CD4-positive, alpha-beta memory T cell (primary cell): ENCODE measurements around the gene LHX2. TPM values are rescaled to one million over a fixed set of nuclear protein-coding genes. Genes with fewer than 3 reads are reported as not detected.
"Not testable (repeated sequence)": the region's sequence is repeated elsewhere in the genome, so short reads cannot be mapped to it uniquely, and the experiment has no call there.

Experiments
- CTCF ChIA-PET: fragments of 350-600 bp; sonication (Branson Sonifier 250); formaldehyde crosslinking; loops from one replicate; lab custom pipeline; 2021; ENCODE audit warnings: inconsistent platforms; ENCODE audit not compliant: partially characterized antibody; lab: Charles Lee
- POLR2A ChIA-PET: fragments of 350-600 bp; sonication (Branson Sonifier 250); formaldehyde crosslinking; loops from one replicate; lab custom pipeline; 2021; ENCODE audit not compliant: partially characterized antibody; lab: Charles Lee
- DNase-seq, 5 donors: peaks; one replicate each; pipeline versions ENCODE4 v3.0.0 to v3.0.0-alpha.2; 2020 to 2022; ENCODE audit warnings: mixed read lengths in 1 of 5
- H3K27ac ChIP-seq: one replicate; pipeline ENCODE4 v1.7.0; 2013; ENCODE audit warnings: low read depth, low read length
- H3K27me3 ChIP-seq: 2 replicates; pipeline ENCODE4 v1.7.0; 2013; ENCODE audit warnings: mild to moderate bottlenecking, low read length, moderate library complexity; ENCODE audit not compliant: insufficient read depth
- H3K36me3 ChIP-seq: 2 replicates; pipeline ENCODE4 v1.7.0; 2013; ENCODE audit warnings: mild to moderate bottlenecking, low read length, moderate library complexity; ENCODE audit not compliant: insufficient read depth
- H3K4me1 ChIP-seq: 2 replicates; pipeline ENCODE4 v1.7.0; 2013; ENCODE audit warnings: mild to moderate bottlenecking, low read length, moderate library complexity; ENCODE audit not compliant: insufficient read depth
- H3K4me3 ChIP-seq, 2 donors: one replicate each; pipeline ENCODE4 v1.7.0; 2013; ENCODE audit warnings: low read length in 2 of 2, mild to moderate bottlenecking in 1 of 2
- H3K9me3 ChIP-seq, 2 donors: one replicate each; pipeline ENCODE4 v1.7.0; 2013; ENCODE audit warnings: low read length in 2 of 2, control low read depth in 1 of 2; ENCODE audit not compliant: control insufficient read depth in 1 of 2
- H3K27ac Mint-ChIP-seq, 7 donors: one replicate each; pipeline ENCODE4 v1.8.0; 2020 to 2021; ENCODE audit warnings: mixed read lengths in 7 of 7, mild to moderate bottlenecking in 6 of 7, inconsistent platforms in 3 of 7, moderate library complexity in 3 of 7
- H3K27me3 Mint-ChIP-seq, 2 donors: one replicate each; pipeline ENCODE4 v1.8.0; 2020 to 2021; ENCODE audit warnings: mixed read lengths in 2 of 2
- H3K36me3 Mint-ChIP-seq, 2 donors: one replicate each; pipeline ENCODE4 v1.8.0; 2020 to 2021; ENCODE audit warnings: mixed read lengths in 2 of 2, inconsistent platforms in 1 of 2, mild to moderate bottlenecking in 1 of 2
- H3K4me1 Mint-ChIP-seq, 4 donors: one replicate each; pipeline ENCODE4 v1.8.0; 2020 to 2021; ENCODE audit warnings: mixed read lengths in 4 of 4, mild to moderate bottlenecking in 1 of 4
- H3K4me3 Mint-ChIP-seq, 8 donors: one replicate each; pipeline ENCODE4 v1.8.0; 2020 to 2021; ENCODE audit warnings: mixed read lengths in 8 of 8, mild to moderate bottlenecking in 7 of 8, moderate library complexity in 6 of 8, inconsistent platforms in 3 of 8
- H3K9me3 Mint-ChIP-seq, 8 donors: one replicate each; pipeline ENCODE4 v1.8.0; 2020 to 2021; ENCODE audit warnings: mixed read lengths in 8 of 8, mild to moderate bottlenecking in 5 of 8, inconsistent platforms in 3 of 8, moderate library complexity in 1 of 8
- intact Hi-C: fragments of 100-400 bp; cut with micrococcal nuclease; formaldehyde crosslinking; loops from one replicate; pipeline ENCODE4 v1.15.1; 2023
- polyA plus RNA-seq, 2 donors: library from polyadenylated mRNA; unstranded; fragments of 300-500 nt; fragmentation: Illumina TruSeq; gene quantifications; one replicate each; pipeline ENCODE4 v1.2.3, GENCODE V29; 2021
- total RNA-seq, 2 experiments: library from RNA; stranded (reverse); gene quantifications; one replicate each; pipeline ENCODE4 v1.2.3, GENCODE V29; 2021

Gene LHX2
- total and polyA plus RNA-seq, 4 experiments from 2014 or later, result not detected

GRCh38 chr9:123990427-123990826 is 21.1 kb upstream of the LHX2 start:
- no peaks in the 10 kb centered on the region for H3K4me1 Mint-ChIP-seq
- no peaks in the 10 kb centered on the region for H3K4me1 ChIP-seq
- ChIA-PET CTCF (no interaction called here), POLR2A (no interaction called here)
- H3K27ac Mint-ChIP-seq, result no peak overlapping the region
- no peaks in the 10 kb centered on the region for H3K36me3 ChIP-seq
- H3K4me3 Mint-ChIP-seq, result no peak overlapping the region
- H3K27ac ChIP-seq, result no peak overlapping the region
- no peak overlapping the region for H3K4me3 ChIP-seq
- no peak for DNase-seq
- H3K36me3 Mint-ChIP-seq, result no peaks in the 10 kb centered on the region
- peaks cover 0 to under 1% (median 0%) of the 10 kb centered on the region in 8 donors for H3K9me3 Mint-ChIP-seq
- intact Hi-C loops, result no loop called here
- H3K9me3 ChIP-seq, result no peaks in the 10 kb centered on the region
- H3K27me3 ChIP-seq, result peaks cover 4% of the 10 kb centered on the region
- peaks cover 22 to 37% of the 10 kb centered on the region in 2 donors for H3K27me3 Mint-ChIP-seq

DNA sequence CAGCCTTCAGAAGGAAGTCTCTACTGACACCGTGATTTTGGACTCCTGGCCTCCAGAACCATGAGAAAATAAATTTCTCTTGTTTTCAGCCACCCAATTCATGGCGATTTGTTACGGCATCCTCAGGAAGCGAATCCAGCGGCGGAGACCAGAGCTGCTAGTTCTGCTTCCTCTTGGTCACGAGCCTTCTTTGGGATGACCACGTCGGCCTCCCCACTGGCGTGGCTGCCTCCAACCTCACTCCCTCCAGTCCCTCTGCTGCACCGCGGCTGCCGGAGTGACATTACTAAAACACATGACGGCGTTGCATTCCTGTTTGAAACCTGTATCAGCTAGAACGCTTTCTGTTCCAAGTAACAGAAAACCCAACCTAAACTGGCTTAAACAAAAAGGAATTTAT is 18.9 kb upstream of the LHX2 start:
- POLR2A ChIA-PET, result not testable (repeated sequence)

GRCh38 chr9:123996731-123997421 is 14.7 kb upstream of the LHX2 start:
- ChIA-PET CTCF (no interaction called here), POLR2A (no interaction called here)
- Mint-ChIP-seq H3K27me3 (peaks cover 58 to 66% of the 10 kb centered on the region in 2 donors), H3K36me3 (no peaks in the 10 kb centered on the region), H3K4me1 (peaks cover 19 to 31% (median 26%) of the 10 kb centered on the region in 4 donors), H3K9me3 (peaks cover 0 to 3% (median 0%) of the 10 kb centered on the region in 8 donors), H3K4me3 (peak overlapping the region in 1 of 8 donors; percentile 45), H3K27ac (no peak overlapping the region)
- Histone ChIP-seq H3K27me3 (peaks cover 46% of the 10 kb centered on the region), H3K9me3 (no peaks in the 10 kb centered on the region), H3K4me3 (no peak overlapping the region), H3K27ac (no peak overlapping the region), H3K4me1 (peaks cover 32% of the 10 kb centered on the region), H3K36me3 (no peaks in the 10 kb centered on the region)
- intact Hi-C loops, result no loop called here
- no peak for DNase-seq

More for the DNA sequence above, 18.9 kb upstream of the LHX2 start:
- DNase-seq, H3K9me3 ChIP-seq, H3K9me3 Mint-ChIP-seq, H3K4me3 ChIP-seq, H3K4me3 Mint-ChIP-seq, intact Hi-C loops, H3K36me3 ChIP-seq, H3K36me3 Mint-ChIP-seq, H3K27ac ChIP-seq, H3K27ac Mint-ChIP-seq, CTCF ChIA-PET: not testable (repeated sequence)
- H3K4me1 Mint-ChIP-seq, result peaks cover 4 to 10% (median 5%) of the 10 kb centered on the region in 4 donors
- Histone ChIP-seq H3K27me3 (peaks cover 16% of the 10 kb centered on the region), H3K4me1 (peaks cover 12% of the 10 kb centered on the region)
- peaks cover 35 to 48% of the 10 kb centered on the region in 2 donors for H3K27me3 Mint-ChIP-seq

GRCh38 chr9:123997665-123998277 is 13.8 kb upstream of the LHX2 start:
- H3K27me3 ChIP-seq, result peaks cover 49% of the 10 kb centered on the region
- no peaks in the 10 kb centered on the region for H3K36me3 ChIP-seq
- Mint-ChIP-seq H3K4me3 (peak overlapping the region in 6 of 8 donors; percentile 15 to 65 (median 46)), H3K4me1 (peaks cover 19 to 35% (median 26%) of the 10 kb centered on the region in 4 donors), H3K27ac (peak overlapping the region in 1 of 7 donors; percentile 74), H3K36me3 (no peaks in the 10 kb centered on the region), H3K9me3 (peaks cover 0 to 3% (median 0%) of the 10 kb centered on the region in 8 donors), H3K27me3 (peaks cover 67 to 74% of the 10 kb centered on the region in 2 donors)
- ChIA-PET POLR2A (no interaction called here), CTCF (no interaction called here)
- no peak overlapping the region for H3K4me3 ChIP-seq
- DNase-seq, result no peak
- peaks cover 32% of the 10 kb centered on the region for H3K4me1 ChIP-seq
- H3K9me3 ChIP-seq, result no peaks in the 10 kb centered on the region
- no peak overlapping the region for H3K27ac ChIP-seq
- intact Hi-C loops, result no loop called here

DNA sequence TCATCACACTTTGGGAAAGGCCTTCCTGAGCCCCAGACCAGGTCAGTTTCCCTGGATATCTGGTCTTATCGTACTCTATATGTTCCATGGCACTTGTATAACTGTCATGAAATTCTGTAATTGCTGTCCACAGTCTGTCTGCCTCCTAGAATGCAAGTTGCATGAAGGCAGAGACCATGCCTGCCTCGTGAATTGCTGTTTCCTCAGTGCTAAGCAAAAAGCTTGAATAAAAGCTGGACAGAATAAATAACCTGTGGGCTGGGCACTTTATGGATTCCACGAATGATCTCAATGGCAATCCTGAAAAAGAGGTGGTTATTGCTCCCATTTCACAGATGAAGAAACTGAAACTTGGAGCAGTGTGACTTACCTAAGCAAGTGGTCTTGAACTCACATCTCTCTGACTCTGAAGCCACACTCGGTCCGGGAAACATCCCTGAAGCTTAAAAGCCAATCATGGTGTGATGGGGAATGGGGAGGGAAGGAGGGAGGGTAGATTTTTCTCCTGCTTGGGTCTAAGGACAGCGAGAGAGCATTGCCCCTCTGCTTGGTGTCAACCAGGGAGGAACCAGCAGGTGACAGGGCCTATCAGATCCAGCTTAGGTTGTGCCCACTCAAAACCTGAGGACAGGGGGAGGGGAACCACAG is 13.2 kb upstream of the LHX2 start:
- Mint-ChIP-seq H3K4me3 (peak overlapping the region in 6 of 8 donors; percentile 59 to 91 (median 80)), H3K27ac (no peak overlapping the region), H3K36me3 (no peaks in the 10 kb centered on the region), H3K4me1 (peaks cover 19 to 35% (median 26%) of the 10 kb centered on the region in 4 donors), H3K27me3 (peaks cover 73 to 77% of the 10 kb centered on the region in 2 donors), H3K9me3 (peaks cover 0 to 3% (median 0%) of the 10 kb centered on the region in 8 donors)
- peaks cover 32% of the 10 kb centered on the region for H3K4me1 ChIP-seq
- POLR2A ChIA-PET, result no interaction called here
- no peak overlapping the region for H3K4me3 ChIP-seq
- no peaks in the 10 kb centered on the region for H3K36me3 ChIP-seq
- CTCF ChIA-PET, result no interaction called here
- no peak for DNase-seq
- H3K27me3 ChIP-seq, result peaks cover 49% of the 10 kb centered on the region
- no peak overlapping the region for H3K27ac ChIP-seq
- intact Hi-C loops, result no loop called here
- no peaks in the 10 kb centered on the region for H3K9me3 ChIP-seq

GRCh38 chr9:123998970-123999621 is 12.5 kb upstream of the LHX2 start:
- POLR2A ChIA-PET, result no interaction called here
- peaks cover 75 to 79% of the 10 kb centered on the region in 2 donors for H3K27me3 Mint-ChIP-seq
- DNase-seq, result no peak
- H3K36me3 Mint-ChIP-seq, result no peaks in the 10 kb centered on the region
- H3K27ac Mint-ChIP-seq, result no peak overlapping the region
- peak overlapping the region; percentile 59 to 91 (median 80) for H3K4me3 Mint-ChIP-seq
- CTCF ChIA-PET, result no interaction called here
- Histone ChIP-seq H3K4me3 (no peak overlapping the region), H3K9me3 (no peaks in the 10 kb centered on the region), H3K27me3 (peaks cover 49% of the 10 kb centered on the region), H3K27ac (no peak overlapping the region), H3K4me1 (peaks cover 32% of the 10 kb centered on the region), H3K36me3 (no peaks in the 10 kb centered on the region)
- H3K4me1 Mint-ChIP-seq, result peaks cover 19 to 35% (median 26%) of the 10 kb centered on the region in 4 donors
- peaks cover 0 to 3% (median 0%) of the 10 kb centered on the region in 8 donors for H3K9me3 Mint-ChIP-seq
- intact Hi-C loops, result no loop called here

GRCh38 chr9:123999661-124000060 is 11.9 kb upstream of the LHX2 start:
- CTCF ChIA-PET, result no interaction called here
- Histone ChIP-seq H3K4me3 (no peak overlapping the region), H3K36me3 (no peaks in the 10 kb centered on the region), H3K4me1 (peaks cover 32% of the 10 kb centered on the region), H3K27ac (no peak overlapping the region), H3K9me3 (no peaks in the 10 kb centered on the region), H3K27me3 (peaks cover 44% of the 10 kb centered on the region)
- peaks cover 0 to 3% (median 0%) of the 10 kb centered on the region in 8 donors for H3K9me3 Mint-ChIP-seq
- no peak for DNase-seq
- H3K4me3 Mint-ChIP-seq, result no peak overlapping the region
- H3K27me3 Mint-ChIP-seq, result peaks cover 76 to 78% of the 10 kb centered on the region in 2 donors
- intact Hi-C loops, result no loop called here
- no peaks in the 10 kb centered on the region for H3K36me3 Mint-ChIP-seq
- H3K27ac Mint-ChIP-seq, result no peak overlapping the region
- H3K4me1 Mint-ChIP-seq, result peaks cover 20 to 35% (median 26%) of the 10 kb centered on the region in 4 donors
- POLR2A ChIA-PET, result no interaction called here
